H1 (cell line): ENCODE measurements around the gene GNLY. TPM values are rescaled to one million over a fixed set of nuclear protein-coding genes. Genes with fewer than 3 reads are reported as not detected.

Experiments
- CTCF ChIA-PET: fragments of 300-600 bp; sonication (Branson Sonifier 250); formaldehyde crosslinking; loops from one replicate; lab custom pipeline; 2021; ENCODE audit not compliant: partially characterized antibody; lab: Charles Lee
- POLR2A ChIA-PET: fragments of 300-600 bp; sonication (Branson Sonifier 250); formaldehyde crosslinking; loops from one replicate; lab custom pipeline; 2021; ENCODE audit warnings: inconsistent platforms; ENCODE audit not compliant: partially characterized antibody; lab: Charles Lee
- DNase-seq, 2 experiments: peaks; one replicate each; pipeline versions ENCODE4 v3.0.0 to v3.0.0-alpha.2; 2010 to 2022; ENCODE audit warnings: low spot score in 2 of 2, low read depth in 1 of 2, mixed read lengths in 1 of 2
- FAIRE-seq: peaks from 2 replicates; lab custom pipeline; 2011; peaks lifted over from hg19 to GRCh38; lab: Jason Lieb, UNC
- H2AFZ ChIP-seq: 2 replicates; pipeline ENCODE4 v1.8.1; 2012; ENCODE audit warnings: low read length, inconsistent platforms
- H2AK5ac ChIP-seq: 2 replicates; pipeline ENCODE4 v1.6.1; 2013; ENCODE audit warnings: low read depth, low read length
- H2BK120ac ChIP-seq: replicated peaks from 2 replicates; pipeline ENCODE3; 2013; ENCODE audit warnings: low read depth, low read length, inconsistent platforms
- H2BK12ac ChIP-seq: 2 replicates; pipeline ENCODE4 v1.6.1; 2013; ENCODE audit warnings: low read depth, low read length
- H2BK15ac ChIP-seq: 2 replicates; pipeline ENCODE4 v1.6.1; 2013; ENCODE audit warnings: low read length
- H2BK20ac ChIP-seq: 2 replicates; pipeline ENCODE4 v1.6.1; 2013; ENCODE audit warnings: low read length
- H2BK5ac ChIP-seq: 2 replicates; pipeline ENCODE4 v1.6.1; 2013; ENCODE audit warnings: low read depth, low read length
- H3K14ac ChIP-seq: 2 replicates; pipeline ENCODE4 v1.6.1; 2013; ENCODE audit warnings: inconsistent platforms; ENCODE audit not compliant: insufficient read length
- H3K18ac ChIP-seq: 2 replicates; pipeline ENCODE4 v1.6.1; 2013; ENCODE audit warnings: low read length; ENCODE audit errors: extremely low read depth
- H3K23ac ChIP-seq: 2 replicates; pipeline ENCODE4 v1.6.1; 2013; ENCODE audit warnings: inconsistent platforms; ENCODE audit not compliant: insufficient read length
- H3K23me2 ChIP-seq: 2 replicates; pipeline ENCODE4 v1.6.1; 2013; ENCODE audit warnings: low read depth, low read length
- H3K27ac ChIP-seq: 2 replicates; pipeline ENCODE4 v1.6.1; 2011; ENCODE audit warnings: low read depth, low read length, inconsistent platforms
- H3K27me3 ChIP-seq, 4 experiments: replicated peaks in 1 of 4; 1 replicate in 1 of 4; 2 replicates in 3 of 4; pipeline versions ENCODE4 v1.6.1 to v1.8.1; 2011 to 2013; ENCODE audit warnings: low read length in 3 of 4, mild to moderate bottlenecking in 3 of 4, inconsistent platforms in 2 of 4, mixed read lengths in 2 of 4, moderate library complexity in 1 of 4; ENCODE audit not compliant: control insufficient read depth in 3 of 4, insufficient read depth in 3 of 4; ENCODE audit errors: extremely low read depth in 1 of 4
- H3K36me3 ChIP-seq, 4 experiments: 2 replicates each; pipeline versions ENCODE4 v1.6.1 to v1.8.1; 2011 to 2013; ENCODE audit warnings: mild to moderate bottlenecking in 4 of 4, low read length in 3 of 4, moderate library complexity in 2 of 4, control low read depth in 1 of 4, inconsistent platforms in 1 of 4; ENCODE audit not compliant: insufficient read depth in 4 of 4, control insufficient read depth in 2 of 4
- H3K4ac ChIP-seq: replicated peaks from 2 replicates; pipeline ENCODE3; 2013; ENCODE audit warnings: low read length, low read depth, mixed read lengths, inconsistent platforms; ENCODE audit not compliant: insufficient read length
- H3K4me1 ChIP-seq, 4 experiments: replicated peaks in 1 of 4; 1 replicate in 1 of 4; 2 replicates in 3 of 4; pipeline versions ENCODE4 v1.6.1 to v1.8.1; 2011 to 2013; ENCODE audit warnings: low read length in 3 of 4, inconsistent platforms in 2 of 4, mixed read lengths in 1 of 4; ENCODE audit not compliant: insufficient read depth in 4 of 4, control insufficient read depth in 3 of 4
- H3K4me2 ChIP-seq, 2 experiments: 2 replicates each; pipeline versions ENCODE4 v1.6.1 to v1.8.1; 2011 to 2013; ENCODE audit warnings: low read depth in 2 of 2, low read length in 2 of 2, control low read depth in 1 of 2, inconsistent platforms in 1 of 2, mild to moderate bottlenecking in 1 of 2; ENCODE audit not compliant: insufficient read depth in 1 of 2
- H3K4me3 ChIP-seq, 4 experiments: fragments of 200-600, 300-600 bp in 1 of 4; sonication (generic), shearing (Covaris generic), sonication (Bioruptor Twin) in 1 of 4; 2 replicates each; pipeline versions ENCODE4 v1.5.1 to v1.8.1; 2011 to 2016; ENCODE audit warnings: low read length in 4 of 4, low read depth in 3 of 4, control low read depth in 2 of 4, inconsistent platforms in 2 of 4, mild to moderate bottlenecking in 2 of 4, mixed read lengths in 1 of 4, moderate library complexity in 1 of 4; ENCODE audit not compliant: insufficient read depth in 2 of 4; ENCODE audit errors: extremely low read depth in 1 of 4
- H3K56ac ChIP-seq: replicated peaks from 2 replicates; pipeline ENCODE3; 2013; ENCODE audit warnings: low read depth, mild to moderate bottlenecking, mixed read lengths, low read length, inconsistent platforms; ENCODE audit not compliant: insufficient read length
- H3K79me1 ChIP-seq: 2 replicates; pipeline ENCODE4 v1.6.1; 2013; ENCODE audit warnings: low read depth, low read length, control low read depth
- H3K79me2 ChIP-seq, 2 experiments: 2 replicates each; pipeline versions ENCODE4 v1.6.1 to v1.8.1; 2012 to 2013; ENCODE audit warnings: low read length in 2 of 2, mild to moderate bottlenecking in 2 of 2, inconsistent platforms in 1 of 2; ENCODE audit not compliant: insufficient read depth in 2 of 2, control insufficient read depth in 1 of 2
- H3K9ac ChIP-seq, 4 experiments: replicated peaks in 1 of 4; 1 replicate in 1 of 4; 2 replicates in 3 of 4; pipeline versions ENCODE4 v1.6.1 to v1.8.1; 2011 to 2013; ENCODE audit warnings: low read depth in 3 of 4, low read length in 3 of 4, control low read depth in 2 of 4, mild to moderate bottlenecking in 2 of 4, moderate library complexity in 2 of 4, inconsistent platforms in 1 of 4; ENCODE audit errors: extremely low read depth in 1 of 4
- H3K9me3 ChIP-seq, 2 experiments: 2 replicates each; pipeline versions ENCODE4 v1.6.1 to v1.8.1; 2012 to 2013; ENCODE audit warnings: mild to moderate bottlenecking in 2 of 2, moderate library complexity in 2 of 2, control low read depth in 1 of 2, inconsistent platforms in 1 of 2, low read depth in 1 of 2, low read length in 1 of 2, mixed read lengths in 1 of 2; ENCODE audit not compliant: insufficient read depth in 2 of 2
- H4K20me1 ChIP-seq, 2 experiments: replicated peaks in 1 of 2; 2 replicates each; pipeline versions ENCODE3 to v1.8.1; 2011 to 2013; ENCODE audit warnings: inconsistent platforms in 2 of 2, low read length in 2 of 2, mild to moderate bottlenecking in 1 of 2; ENCODE audit not compliant: insufficient read depth in 2 of 2, control insufficient read depth in 1 of 2
- H4K5ac ChIP-seq: 2 replicates; pipeline ENCODE4 v1.6.1; 2013; ENCODE audit warnings: low read length, low read depth, mixed read lengths, inconsistent platforms; ENCODE audit not compliant: insufficient read length
- H4K8ac ChIP-seq: 2 replicates; pipeline ENCODE4 v1.8.0; 2013; ENCODE audit warnings: mild to moderate bottlenecking, moderate library complexity, low read length, inconsistent platforms; ENCODE audit not compliant: insufficient read depth; ENCODE audit errors: extremely low read depth
- H4K91ac ChIP-seq: replicated peaks from 2 replicates; pipeline ENCODE3; 2013; ENCODE audit warnings: low read length, mixed read lengths, inconsistent platforms; ENCODE audit not compliant: insufficient read length
- CBX8 ChIP-seq: fragments of 300-800, 300-1000 bp; sonication (generic); IDR thresholded peaks from 2 replicates; pipeline ENCODE4 v1.7.1; 2016; ENCODE audit warnings: low read depth, low read length, borderline replicate concordance
- RNF2 ChIP-seq: fragments of 200-900, 300-1000 bp; sonication (generic); IDR thresholded peaks from 2 replicates; pipeline ENCODE4 v1.7.1; 2016; ENCODE audit warnings: borderline replicate concordance, low read depth, mild to moderate bottlenecking, antibody characterized with exemption, low read length; ENCODE audit not compliant: poor library complexity, severe bottlenecking; ENCODE audit errors: missing control alignments
- ZNF274 ChIP-seq: IDR thresholded peaks from 2 replicates; pipeline ENCODE4 v1.7.0; 2012; ENCODE audit warnings: low read length, borderline replicate concordance; ENCODE audit errors: extremely low read depth
- whole genome bisulfite sequencing, 2 experiments: shearing (Covaris generic) in 1 of 2; methylation state at CpG; one replicate each; pipeline versions ENCODE4 v1.1.6 to v1.1.7; 2013 to 2015; ENCODE audit warnings: low lambda C conversion rate in 2 of 2, mixed read lengths in 2 of 2, inconsistent platforms in 1 of 2, low coverage in 1 of 2, missing lambda C conversion rate in 1 of 2; ENCODE audit not compliant: insufficient replicate concordance in 2 of 2, insufficient coverage in 1 of 2, insufficient read length in 1 of 2; ENCODE audit errors: extremely low coverage in 1 of 2, missing lambda C conversion rate in 1 of 2; 5-methylcytosine and 5-hydroxymethylcytosine counted together
- polyA plus RNA-seq, 7 experiments: library from polyadenylated mRNA; depleted of rRNA in 3 of 7; stranded (reverse) in 5 of 7; unstranded in 2 of 7; fragments of >200 nt in 5 of 7; fragments of 200-250 nt in 2 of 7; gene quantifications; 1 replicate in 5 of 7; 2 replicates in 1 of 7; 4 replicates in 1 of 7; pipeline versions ENCODE4 v1.2.1 to v1.2.3, GENCODE V29; 2011 to 2013; ENCODE audit warnings: missing spikeins in 2 of 7, mixed read lengths in 2 of 7
- total RNA-seq: library from RNA; stranded (reverse); fragmentation: NEBNext Ultra II Directional; extraction: Animal tissue kit (Norgen Biotek cat#: 25700); gene quantifications from 2 replicates; pipeline ENCODE4 v1.2.1, GENCODE V29; 2021

GNLY gene
- total and polyA plus RNA-seq, 2 of the 8 experiments (the other 6 are each of a cell fraction or from before 2014, with no cell fraction given), result 0.03 TPM; not detected in 1

DNA sequence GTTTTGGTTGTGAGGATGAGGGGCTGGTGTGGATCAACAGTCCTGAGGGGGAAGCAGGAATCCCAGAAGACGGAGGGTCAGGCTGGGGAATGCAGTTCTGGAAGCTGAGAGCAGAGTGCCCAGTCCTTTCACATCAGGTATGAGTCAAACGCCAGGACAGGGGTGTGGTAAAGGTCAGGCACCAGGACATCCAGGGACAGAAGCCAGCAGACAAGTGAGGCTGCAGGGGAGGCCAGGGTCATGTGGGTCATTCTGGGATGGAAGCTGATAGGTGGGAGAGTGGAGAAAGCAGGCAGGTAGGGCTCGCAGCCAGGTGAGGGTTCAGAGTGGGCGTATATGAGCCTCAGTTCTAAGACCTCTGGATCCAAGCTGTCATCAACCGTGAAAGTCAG is 12.8 kb upstream of the GNLY start:
- H3K79me1 ChIP-seq, result no peaks in the 10 kb centered on the region
- H3K27ac ChIP-seq, result no peak overlapping the region
- H3K23ac ChIP-seq, result no peak overlapping the region
- H3K14ac ChIP-seq, result no peak overlapping the region
- no peak overlapping the region; the same call in 1 of the 2 replicates for H2AK5ac ChIP-seq
- H2BK12ac ChIP-seq, result no peak overlapping the region
- H4K20me1 ChIP-seq, result peaks cover 0 to 2% of the 10 kb centered on the region in 2 experiments
- no peak overlapping the region for H2BK15ac ChIP-seq
- no peak overlapping the region for H3K56ac ChIP-seq
- WGBS, 2 experiments, result 88% methylated on average over 5 of the region's 5 CpGs; no CpG with 5 or more reads in 1 of the 2 experiments
- no peak overlapping the region for H2AFZ ChIP-seq
- no peak overlapping the region for H4K91ac ChIP-seq
- H3K9ac ChIP-seq, result no peak overlapping the region
- ChIA-PET CTCF (interaction anchor here (1.8 to 7.5 kb wide), 3 partner anchors 12 to 24 kb away, joined by 7 to 80 read pairs (median 49); partner anchors contain the start of gene GNLY), POLR2A (no interaction called here)
- no peaks in the 10 kb centered on the region for H3K79me2 ChIP-seq
- H3K9me3 ChIP-seq, result no peaks in the 10 kb centered on the region
- no peak overlapping the region for H3K4me3 ChIP-seq
- H3K36me3 ChIP-seq, result no peaks in the 10 kb centered on the region
- no peak for TF ChIP-seq ZNF274
- TF ChIP-seq CBX8, result no peak
- TF ChIP-seq RNF2, result no peak
- H3K4me1 ChIP-seq, result peaks cover 0 to 7% (median 1%) of the 10 kb centered on the region in 4 experiments; a peak in 1 of 7 replicates
- H3K4ac ChIP-seq, result no peak overlapping the region
- no peak overlapping the region for H3K4me2 ChIP-seq
- peaks cover 4% of the 10 kb centered on the region; the same call in 1 of the 2 replicates for H3K23me2 ChIP-seq
- no peak for DNase-seq
- H2BK5ac ChIP-seq, result no peak overlapping the region
- FAIRE-seq, result no peak
- H3K27me3 ChIP-seq, result no peaks in the 10 kb centered on the region; a peak in 1 of 7 replicates
- no peak overlapping the region for H4K8ac ChIP-seq
- no peak overlapping the region for H2BK20ac ChIP-seq
- H3K18ac ChIP-seq, result no peak overlapping the region
- H4K5ac ChIP-seq, result no peak overlapping the region
- H2BK120ac ChIP-seq, result no peak overlapping the region
